CD4-positive, alpha-beta T cell (primary cell): ENCODE measurements around the gene CHGA. TPM values are rescaled to one million over a fixed set of nuclear protein-coding genes. Genes with fewer than 3 reads are reported as not detected.

Source experiments
- ATAC-seq: fragments of 200-7000 bp; cut with Tn5 transposase; one replicate; pipeline ENCODE4 v1.10.0; 2022; ENCODE audit warnings: mild to moderate bottlenecking; ENCODE audit not compliant: poor library complexity
- CTCF ChIA-PET: fragments of 350-600 bp; sonication (Branson Sonifier 250); formaldehyde crosslinking; loops from one replicate; lab custom pipeline; 2021; ENCODE audit warnings: antibody characterized with exemption, inconsistent platforms; lab: Charles Lee
- POLR2A ChIA-PET: fragments of 350-600 bp; sonication (Branson Sonifier 250); formaldehyde crosslinking; loops from one replicate; lab custom pipeline; 2021; ENCODE audit warnings: antibody characterized with exemption, inconsistent platforms; lab: Charles Lee
- DNase-seq, 14 experiments: peaks; one replicate each; pipeline ENCODE4 v3.0.0-alpha.2; 2013 to 2020; ENCODE audit warnings: mixed read lengths in 2 of 14
- H3K27ac ChIP-seq, 2 donors: one replicate each; pipeline versions ENCODE4 v1.5.1 to v1.7.0; 2013; ENCODE audit warnings: low read length in 2 of 2, low read depth in 1 of 2, mild to moderate bottlenecking in 1 of 2
- H3K27me3 ChIP-seq, 2 experiments: 1 replicate in 1 of 2; 2 replicates in 1 of 2; pipeline versions ENCODE4 v1.6.1 to v1.7.0; 2013; ENCODE audit warnings: low read length in 2 of 2, control low read depth in 1 of 2, mild to moderate bottlenecking in 1 of 2, moderate library complexity in 1 of 2; ENCODE audit not compliant: insufficient read depth in 2 of 2, control insufficient read depth in 1 of 2
- H3K36me3 ChIP-seq: one replicate; pipeline ENCODE4 v1.6.1; 2013; ENCODE audit warnings: low read length, control low read depth; ENCODE audit not compliant: insufficient read depth
- H3K4me1 ChIP-seq: one replicate; pipeline ENCODE4 v1.6.1; 2013; ENCODE audit warnings: low read length, control low read depth; ENCODE audit not compliant: insufficient read depth
- H3K4me3 ChIP-seq: one replicate; pipeline ENCODE4 v1.5.1; 2013; ENCODE audit warnings: mild to moderate bottlenecking, low read length, moderate library complexity
- H3K9me3 ChIP-seq, 2 experiments: 1 replicate in 1 of 2; 2 replicates in 1 of 2; pipeline versions ENCODE4 v1.6.1 to v1.7.0; 2013; ENCODE audit warnings: low read length in 2 of 2, mild to moderate bottlenecking in 2 of 2, control low read depth in 1 of 2, moderate library complexity in 1 of 2; ENCODE audit not compliant: control insufficient read depth in 1 of 2, insufficient read depth in 1 of 2
- H3K27ac Mint-ChIP-seq: one replicate; pipeline ENCODE4 v1.8.0; 2020; ENCODE audit warnings: mixed read lengths
- H3K27me3 Mint-ChIP-seq: one replicate; pipeline ENCODE4 v1.8.0; 2021; ENCODE audit warnings: mixed read lengths
- H3K36me3 Mint-ChIP-seq: one replicate; pipeline ENCODE4 v1.8.0; 2021; ENCODE audit warnings: low read depth, mixed read lengths
- H3K4me1 Mint-ChIP-seq: one replicate; pipeline ENCODE4 v1.8.0; 2021; ENCODE audit warnings: low read depth, mixed read lengths
- H3K4me3 Mint-ChIP-seq: one replicate; pipeline ENCODE4 v1.8.0; 2020; ENCODE audit warnings: mild to moderate bottlenecking, mixed read lengths
- H3K9me3 Mint-ChIP-seq: one replicate; pipeline ENCODE4 v1.8.0; 2020; ENCODE audit warnings: mixed read lengths
- intact Hi-C, 2 experiments: fragments of 100-400 bp; cut with DNase I in 1 of 2; cut with micrococcal nuclease in 1 of 2; formaldehyde crosslinking; loops; one replicate each; pipeline versions ENCODE4 v1.15.1 to v1.9.0; 2023 to 2025; cut with DNase I, micrococcal nuclease
- total RNA-seq, 174 experiments: library from RNA in 2 of 174; stranded (reverse) in 2 of 174; gene quantifications; one replicate each; pipeline ENCODE4 v1.2.3 and lab custom pipeline; 2021 to 2026
- TF ChIP-seq, protein P1 (sequence below): fragments of 200-600 bp; IDR thresholded peaks from one replicate; pipeline ENCODE4 v1.8.0; 2022; ENCODE audit warnings: antibody characterized with exemption, mild to moderate bottlenecking

Gene CHGA
- total RNA-seq, 2 experiments from 2014 or later, result not detected

DNA sequence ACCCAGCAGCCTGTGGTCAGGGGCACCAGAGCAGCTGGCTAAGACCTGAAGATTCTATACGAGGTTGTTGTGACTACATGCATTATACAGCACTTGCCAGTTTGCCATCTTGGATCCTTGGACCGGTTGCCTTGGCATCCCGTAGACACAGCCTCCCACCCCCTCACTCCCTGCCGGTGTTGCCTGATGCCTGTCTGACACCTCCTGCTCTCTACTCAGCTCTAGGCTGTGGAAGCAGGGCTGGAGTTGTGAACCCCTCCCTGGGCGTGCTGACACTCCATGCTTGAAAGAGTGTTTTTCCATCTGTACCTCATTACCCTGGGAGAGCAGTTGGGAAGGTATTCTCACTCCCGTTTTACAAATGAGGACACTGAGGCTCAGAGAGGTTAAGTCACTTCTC lies 2.5 kb downstream of the CHGA start:
- H3K9me3 Mint-ChIP-seq, result peaks cover 5% of the 10 kb centered on the region
- Histone ChIP-seq H3K27ac (no peak overlapping the region), H3K9me3 (peaks cover 0 to 18% of the 10 kb centered on the region in 2 experiments), H3K4me3 (no peak overlapping the region), H3K4me1 (peaks cover 6% of the 10 kb centered on the region), H3K27me3 (peaks cover 12 to 15% of the 10 kb centered on the region in 2 experiments), H3K36me3 (no peaks in the 10 kb centered on the region)
- ChIA-PET CTCF (no interaction called here), POLR2A (no interaction called here)
- H3K36me3 Mint-ChIP-seq, result no peaks in the 10 kb centered on the region
- no peak overlapping the region for H3K27ac Mint-ChIP-seq
- H3K4me1 Mint-ChIP-seq, result no peaks in the 10 kb centered on the region
- TF ChIP-seq, protein P1, sequence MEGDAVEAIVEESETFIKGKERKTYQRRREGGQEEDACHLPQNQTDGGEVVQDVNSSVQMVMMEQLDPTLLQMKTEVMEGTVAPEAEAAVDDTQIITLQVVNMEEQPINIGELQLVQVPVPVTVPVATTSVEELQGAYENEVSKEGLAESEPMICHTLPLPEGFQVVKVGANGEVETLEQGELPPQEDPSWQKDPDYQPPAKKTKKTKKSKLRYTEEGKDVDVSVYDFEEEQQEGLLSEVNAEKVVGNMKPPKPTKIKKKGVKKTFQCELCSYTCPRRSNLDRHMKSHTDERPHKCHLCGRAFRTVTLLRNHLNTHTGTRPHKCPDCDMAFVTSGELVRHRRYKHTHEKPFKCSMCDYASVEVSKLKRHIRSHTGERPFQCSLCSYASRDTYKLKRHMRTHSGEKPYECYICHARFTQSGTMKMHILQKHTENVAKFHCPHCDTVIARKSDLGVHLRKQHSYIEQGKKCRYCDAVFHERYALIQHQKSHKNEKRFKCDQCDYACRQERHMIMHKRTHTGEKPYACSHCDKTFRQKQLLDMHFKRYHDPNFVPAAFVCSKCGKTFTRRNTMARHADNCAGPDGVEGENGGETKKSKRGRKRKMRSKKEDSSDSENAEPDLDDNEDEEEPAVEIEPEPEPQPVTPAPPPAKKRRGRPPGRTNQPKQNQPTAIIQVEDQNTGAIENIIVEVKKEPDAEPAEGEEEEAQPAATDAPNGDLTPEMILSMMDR, result no peak
- H3K27me3 Mint-ChIP-seq, result peaks cover 36% of the 10 kb centered on the region
- no peak overlapping the region for H3K4me3 Mint-ChIP-seq
- no peak for ATAC-seq
- intact Hi-C loops, result no loop called here
- no peak for DNase-seq

DNA sequence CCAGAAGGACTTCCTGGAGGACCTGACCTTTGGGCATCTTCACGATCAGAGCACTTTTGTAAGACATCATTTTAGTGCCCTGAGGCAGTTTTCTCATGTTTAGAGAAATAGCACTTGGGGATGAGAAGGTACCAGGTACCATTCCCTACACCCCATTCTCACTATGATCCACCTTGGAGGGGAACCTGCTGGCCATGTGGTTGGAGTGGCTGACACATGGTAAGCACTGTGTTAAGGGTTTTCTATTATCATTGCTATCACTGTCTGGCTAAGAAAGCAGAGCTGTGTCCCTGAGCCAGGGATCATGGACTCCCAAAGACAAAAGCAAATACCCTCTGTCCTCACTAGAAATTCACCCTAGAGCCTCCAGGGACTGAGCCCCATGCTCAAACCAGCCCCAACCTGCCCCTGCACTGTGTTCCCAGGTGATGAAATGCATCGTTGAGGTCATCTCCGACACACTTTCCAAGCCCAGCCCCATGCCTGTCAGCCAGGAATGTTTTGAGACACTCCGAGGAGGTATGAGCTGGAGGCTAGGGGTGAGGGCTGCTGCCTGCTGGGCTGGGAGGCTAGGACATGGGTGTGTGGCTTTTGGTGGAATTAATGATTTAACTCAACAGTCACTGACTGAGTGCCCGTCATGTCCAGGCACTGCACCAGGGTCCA lies 3.4 kb downstream of the CHGA start:
- H3K4me1 ChIP-seq, result peaks cover 6% of the 10 kb centered on the region
- H3K27me3 ChIP-seq, result peaks cover 12 to 15% of the 10 kb centered on the region in 2 experiments
- TF ChIP-seq, protein P1, result no peak
- intact Hi-C loops, result no loop called here
- no peak overlapping the region for H3K4me3 Mint-ChIP-seq
- H3K9me3 Mint-ChIP-seq, result peaks cover 5% of the 10 kb centered on the region
- H3K9me3 ChIP-seq, result peaks cover 0 to 18% of the 10 kb centered on the region in 2 experiments
- ATAC-seq (no peak), DNase-seq (no peak)
- H3K27ac Mint-ChIP-seq, result no peak overlapping the region
- ChIA-PET CTCF (no interaction called here), POLR2A (no interaction called here)
- H3K27ac ChIP-seq, result no peak overlapping the region
- H3K36me3 ChIP-seq, result no peaks in the 10 kb centered on the region
- no peak overlapping the region for H3K4me3 ChIP-seq
- H3K36me3 Mint-ChIP-seq, result no peaks in the 10 kb centered on the region
- peaks cover 30% of the 10 kb centered on the region for H3K27me3 Mint-ChIP-seq
- no peaks in the 10 kb centered on the region for H3K4me1 Mint-ChIP-seq

DNA sequence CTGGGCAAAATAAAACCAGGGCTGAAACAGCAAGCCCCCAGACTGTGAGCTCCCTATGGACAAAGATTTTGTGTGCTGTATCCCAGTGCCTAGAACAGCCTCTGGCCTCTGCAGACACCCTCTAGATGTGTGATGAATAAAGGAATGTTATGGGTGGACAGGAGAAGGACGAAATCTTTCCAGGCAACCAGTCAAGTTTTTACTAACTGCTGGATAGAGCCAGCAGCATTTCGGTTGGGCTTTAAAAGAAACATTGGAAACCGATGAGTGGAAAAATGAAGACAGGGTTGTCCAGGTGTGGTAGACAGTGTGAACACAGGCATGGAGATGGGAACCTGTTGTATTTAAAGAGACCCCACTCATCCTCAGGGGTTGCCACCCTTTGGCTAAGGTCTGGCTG lies 4.0 kb downstream of the CHGA start:
- intact Hi-C loops, result no loop called here
- ATAC-seq (no peak), DNase-seq (no peak)
- ChIA-PET POLR2A (no interaction called here), CTCF (no interaction called here)
- TF ChIP-seq, protein P1, result no peak
- Mint-ChIP-seq H3K27ac (no peak overlapping the region), H3K27me3 (peaks cover 24% of the 10 kb centered on the region), H3K4me1 (no peaks in the 10 kb centered on the region), H3K9me3 (peaks cover 4% of the 10 kb centered on the region), H3K36me3 (no peaks in the 10 kb centered on the region), H3K4me3 (no peak overlapping the region)
- Histone ChIP-seq H3K4me3 (no peak overlapping the region), H3K9me3 (peaks cover 0 to 18% of the 10 kb centered on the region in 2 experiments), H3K27ac (no peak overlapping the region), H3K27me3 (peaks cover 11 to 12% of the 10 kb centered on the region in 2 experiments), H3K36me3 (no peaks in the 10 kb centered on the region), H3K4me1 (peaks cover 6% of the 10 kb centered on the region)
